ENCODE results near the gene PTPRN2.
A peak's percentile ranks its signal among the peaks of the same experiment; 100 is the strongest.
"Not testable (repeated sequence)": the region's sequence is repeated elsewhere in the genome, so short reads cannot be mapped to it uniquely, and the experiment has no call there.

The PTPRN2 gene

GRCh38 chr7:158508802-158509385 is 78.7 kb downstream of the PTPRN2 start:
- DNase-seq = no peak

GRCh38 chr7:158508321-158508720 is 79.3 kb downstream of the PTPRN2 start:
- DNase-seq = not testable (repeated sequence)

- no peak for DNase-seq
These were observed 79.7 kb downstream of the PTPRN2 start for GRCh38 chr7:158507917-158508316.

GRCh38 chr7:158507175-158507574 is 80.4 kb downstream of the PTPRN2 start:
- DNase-seq = not testable (repeated sequence)

GRCh38 chr7:158506626-158507025 is 81.0 kb downstream of the PTPRN2 start:
- DNase-seq = no peak

- DNase-seq = no peak
These were observed 81.9 kb downstream of the PTPRN2 start for GRCh38 chr7:158505683-158506082.

GRCh38 chr7:158502068-158502750 is 85.4 kb downstream of the PTPRN2 start:
- no peak for DNase-seq

- DNase-seq = no peak
These were observed 86.1 kb downstream of the PTPRN2 start for GRCh38 chr7:158501393-158502067.

- no peak for DNase-seq
These were observed 87.0 kb downstream of the PTPRN2 start for GRCh38 chr7:158500651-158501052.

GRCh38 chr7:158499082-158499455 is 88.6 kb downstream of the PTPRN2 start:
- DNase-seq = no peak

- no peak for DNase-seq
These were observed 89.1 kb downstream of the PTPRN2 start for GRCh38 chr7:158498443-158499081.

- DNase-seq = no peak
These were observed 90.0 kb downstream of the PTPRN2 start for GRCh38 chr7:158497627-158498026.

GRCh38 chr7:158495786-158496185 is 91.8 kb downstream of the PTPRN2 start:
- peak; percentile 12 for DNase-seq

GRCh38 chr7:158495216-158495615 is 92.4 kb downstream of the PTPRN2 start:
- no peak for DNase-seq

- no peak for DNase-seq
These were observed 93.0 kb downstream of the PTPRN2 start for GRCh38 chr7:158494643-158495042.

- DNase-seq = no peak
These were observed 93.4 kb downstream of the PTPRN2 start for GRCh38 chr7:158494162-158494586.

- no peak for DNase-seq
These were observed 95.3 kb downstream of the PTPRN2 start for GRCh38 chr7:158492367-158492764.

GRCh38 chr7:158491094-158491493 is 96.5 kb downstream of the PTPRN2 start:
- no peak for DNase-seq

- DNase-seq = no peak
These were observed 97.3 kb downstream of the PTPRN2 start for GRCh38 chr7:158490171-158490782.

- no peak for DNase-seq
These were observed 98.0 kb downstream of the PTPRN2 start for GRCh38 chr7:158489462-158490155.

GRCh38 chr7:158488181-158488971 is 99.2 kb downstream of the PTPRN2 start:
- no peak for DNase-seq

GRCh38 chr7:158487631-158488151 is 99.9 kb downstream of the PTPRN2 start:
- DNase-seq = no peak
